ENCODE results near the gene C2CD2.

GRCh38 chr21:41952568-41953248, 1.1 kb downstream of the C2CD2 start:
- TF ChIP-seq CTCF (conservative IDR thresholded peaks at IDR 0.05; ENCODE audit: low read length) (no peak), EZH2phosphoT487 (IDR thresholded peaks at IDR 0.05; ENCODE audit: borderline replicate concordance) (no peak)
